ENCODE measurements around the gene KIAA1671.

- TF ChIP-seq CTCF (IDR thresholded peaks at IDR 0.05) (no peak), POLR2A (IDR thresholded peaks at IDR 0.05) (no peak), POLR2AphosphoS5 (IDR thresholded peaks at IDR 0.05) (no peak), EP300 (IDR thresholded peaks at IDR 0.05) (no peak)
These were observed 2.1 kb upstream of the KIAA1671 start for GRCh38 chr22:24950272-24950902.

All from gastroesophageal sphincter (tissue), 3 donors.